Measurements from ENCODE around the gene C12orf42. TPM values are rescaled to one million over a fixed set of nuclear protein-coding genes. Genes with fewer than 3 reads are reported as not detected.

C12orf42 gene
- total RNA-seq, 2 experiments from 2014 or later: 3.9 to 4.8 TPM

DNA sequence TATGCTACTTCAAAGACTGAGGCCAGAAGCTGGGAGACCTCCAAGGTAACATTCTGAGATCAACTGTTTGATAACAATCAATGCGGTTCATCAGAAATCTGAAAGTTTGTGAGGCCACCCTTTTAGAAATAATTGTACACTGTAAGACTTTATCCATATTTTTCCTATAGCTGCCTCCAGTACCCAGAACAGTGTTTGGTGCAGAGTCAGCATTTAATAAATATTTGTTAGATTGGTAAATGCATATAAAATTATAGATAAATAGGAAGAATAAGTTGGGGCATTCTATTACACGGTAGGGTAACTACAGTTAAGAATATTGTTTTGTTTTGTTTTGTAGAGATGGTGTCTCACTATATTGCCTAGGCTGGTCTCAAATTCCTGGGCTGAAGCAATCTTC is 141.4 kb downstream of the C12orf42 start:
- Mint-ChIP-seq H3K27me3 (no peaks in the 10 kb centered on the region), H3K27ac (no peak overlapping the region), H3K4me1 (ENCODE audit: low read depth) (no peaks in the 10 kb centered on the region), H3K36me3 (ENCODE audit: low read depth) (peaks cover 23% of the 10 kb centered on the region), H3K9me3 (peaks cover 4% of the 10 kb centered on the region), H3K4me3 (no peak overlapping the region)
- CTCF ChIA-PET: no interaction called here
- H3K9me3 ChIP-seq (ENCODE audit: control insufficient read depth in 1 of 2, insufficient read depth in 1 of 2, low read length in 2 of 2): no peaks in the 10 kb centered on the region
- no peak overlapping the region for H3K4me3 ChIP-seq (ENCODE audit: low read length)
- no peaks in the 10 kb centered on the region for H3K27me3 ChIP-seq (ENCODE audit: control insufficient read depth in 1 of 2, insufficient read depth in 2 of 2, low read length in 2 of 2)
- ATAC-seq (ENCODE audit: poor library complexity) (no peak), DNase-seq (no peak)
- no peak overlapping the region for H3K27ac ChIP-seq (ENCODE audit: low read depth in 1 of 2, low read length in 2 of 2)
- POLR2A ChIA-PET: no interaction called here
- intact Hi-C loops (cut with DNase I, micrococcal nuclease): no loop called here
- TF ChIP-seq, protein P1, sequence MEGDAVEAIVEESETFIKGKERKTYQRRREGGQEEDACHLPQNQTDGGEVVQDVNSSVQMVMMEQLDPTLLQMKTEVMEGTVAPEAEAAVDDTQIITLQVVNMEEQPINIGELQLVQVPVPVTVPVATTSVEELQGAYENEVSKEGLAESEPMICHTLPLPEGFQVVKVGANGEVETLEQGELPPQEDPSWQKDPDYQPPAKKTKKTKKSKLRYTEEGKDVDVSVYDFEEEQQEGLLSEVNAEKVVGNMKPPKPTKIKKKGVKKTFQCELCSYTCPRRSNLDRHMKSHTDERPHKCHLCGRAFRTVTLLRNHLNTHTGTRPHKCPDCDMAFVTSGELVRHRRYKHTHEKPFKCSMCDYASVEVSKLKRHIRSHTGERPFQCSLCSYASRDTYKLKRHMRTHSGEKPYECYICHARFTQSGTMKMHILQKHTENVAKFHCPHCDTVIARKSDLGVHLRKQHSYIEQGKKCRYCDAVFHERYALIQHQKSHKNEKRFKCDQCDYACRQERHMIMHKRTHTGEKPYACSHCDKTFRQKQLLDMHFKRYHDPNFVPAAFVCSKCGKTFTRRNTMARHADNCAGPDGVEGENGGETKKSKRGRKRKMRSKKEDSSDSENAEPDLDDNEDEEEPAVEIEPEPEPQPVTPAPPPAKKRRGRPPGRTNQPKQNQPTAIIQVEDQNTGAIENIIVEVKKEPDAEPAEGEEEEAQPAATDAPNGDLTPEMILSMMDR (IDR thresholded peaks at IDR 0.05): no peak
- no peaks in the 10 kb centered on the region for H3K4me1 ChIP-seq (ENCODE audit: insufficient read depth, low read length)
- no peaks in the 10 kb centered on the region for H3K36me3 ChIP-seq (ENCODE audit: insufficient read depth, low read length)

DNA sequence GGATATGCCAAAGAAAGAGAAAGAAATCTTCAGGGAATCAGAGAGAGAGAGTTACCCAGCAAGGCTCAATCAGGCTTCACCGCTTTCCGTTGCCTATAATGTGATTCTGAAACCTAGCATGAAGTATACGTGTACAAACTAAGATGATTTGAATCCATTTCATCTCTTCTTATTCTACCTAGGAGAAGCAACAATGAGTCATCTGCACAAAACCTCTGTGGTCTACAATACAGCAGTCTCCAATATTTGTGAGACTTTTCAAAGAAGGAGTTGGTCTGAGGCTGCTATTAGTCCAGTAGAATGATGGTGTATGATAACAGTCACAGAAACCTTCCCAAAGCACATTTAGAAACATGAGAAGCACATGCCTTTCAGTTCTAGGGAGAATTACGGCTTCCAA is 141.9 kb downstream of the C12orf42 start:
- Mint-ChIP-seq H3K9me3 (peaks cover 4% of the 10 kb centered on the region), H3K4me3 (no peak overlapping the region), H3K36me3 (ENCODE audit: low read depth) (peaks cover 23% of the 10 kb centered on the region), H3K27ac (no peak overlapping the region), H3K4me1 (ENCODE audit: low read depth) (peaks cover under 1% of the 10 kb centered on the region), H3K27me3 (no peaks in the 10 kb centered on the region)
- Histone ChIP-seq H3K27ac (ENCODE audit: low read depth in 1 of 2, low read length in 2 of 2) (no peak overlapping the region), H3K36me3 (ENCODE audit: insufficient read depth, low read length) (no peaks in the 10 kb centered on the region), H3K4me1 (ENCODE audit: insufficient read depth, low read length) (no peaks in the 10 kb centered on the region), H3K4me3 (ENCODE audit: low read length) (no peak overlapping the region), H3K27me3 (ENCODE audit: control insufficient read depth in 1 of 2, insufficient read depth in 2 of 2, low read length in 2 of 2) (no peaks in the 10 kb centered on the region), H3K9me3 (ENCODE audit: control insufficient read depth in 1 of 2, insufficient read depth in 1 of 2, low read length in 2 of 2) (no peaks in the 10 kb centered on the region)
- ATAC-seq (ENCODE audit: poor library complexity) (no peak), DNase-seq (no peak)
- intact Hi-C loops (cut with DNase I, micrococcal nuclease): no loop called here
- POLR2A ChIA-PET: no interaction called here
- TF ChIP-seq, protein P1 (IDR thresholded peaks at IDR 0.05): no peak
- CTCF ChIA-PET: no interaction called here

DNA sequence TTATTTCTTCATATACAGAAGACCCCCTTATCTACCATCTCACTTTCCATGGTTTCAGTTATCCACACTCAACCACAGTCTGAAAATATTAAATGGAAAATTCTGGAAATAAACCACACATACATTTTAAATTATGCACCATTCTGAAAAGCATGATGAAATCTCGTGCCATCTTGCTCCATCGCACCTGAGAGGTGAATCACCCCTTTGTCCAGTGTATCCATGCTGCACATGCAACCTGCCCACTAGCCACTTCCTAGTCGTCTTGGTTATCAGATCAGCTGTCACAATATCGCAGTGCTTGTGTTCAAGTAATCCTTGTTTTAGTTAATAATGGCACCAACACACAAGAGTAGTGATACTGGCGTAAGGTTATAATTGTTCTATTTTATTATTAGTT is 145.7 kb downstream of the C12orf42 start:
- Mint-ChIP-seq H3K27ac (no peak overlapping the region), H3K4me1 (ENCODE audit: low read depth) (peaks cover 6% of the 10 kb centered on the region), H3K9me3 (peaks cover 8% of the 10 kb centered on the region), H3K27me3 (no peaks in the 10 kb centered on the region), H3K36me3 (ENCODE audit: low read depth) (peaks cover 12% of the 10 kb centered on the region), H3K4me3 (no peak overlapping the region)
- Histone ChIP-seq H3K27me3 (ENCODE audit: control insufficient read depth in 1 of 2, insufficient read depth in 2 of 2, low read length in 2 of 2) (no peaks in the 10 kb centered on the region), H3K27ac (ENCODE audit: low read depth in 1 of 2, low read length in 2 of 2) (no peak overlapping the region), H3K4me3 (ENCODE audit: low read length) (no peak overlapping the region), H3K4me1 (ENCODE audit: insufficient read depth, low read length) (no peaks in the 10 kb centered on the region), H3K9me3 (ENCODE audit: control insufficient read depth in 1 of 2, insufficient read depth in 1 of 2, low read length in 2 of 2) (no peaks in the 10 kb centered on the region), H3K36me3 (ENCODE audit: insufficient read depth, low read length) (no peaks in the 10 kb centered on the region)
- ATAC-seq (ENCODE audit: poor library complexity) (no peak), DNase-seq (no peak)
- ChIA-PET POLR2A (no interaction called here), CTCF (no interaction called here)
- intact Hi-C loops (cut with DNase I, micrococcal nuclease): no loop called here
- TF ChIP-seq, protein P1 (IDR thresholded peaks at IDR 0.05): no peak
